Prostate gland (tissue), 2 donors: ENCODE measurements around the gene PRG2. TPM values are rescaled to one million over a fixed set of nuclear protein-coding genes. Genes with fewer than 3 reads are reported as not detected.
"Not testable (repeated sequence)": the region's sequence is repeated elsewhere in the genome, so short reads cannot be mapped to it uniquely, and the experiment has no call there.

Experiments used
- DNase-seq: peaks from one replicate; pipeline ENCODE4 v3.0.0-alpha.2; 2019; ENCODE audit warnings: low spot score
- H3K27ac ChIP-seq, 2 donors: fragments of 200-600 bp; sonication (generic); 2 replicates each; pipeline ENCODE4 v1.5.1; 2017 to 2019
- H3K27me3 ChIP-seq: fragments of 200-600 bp; sonication (generic); replicated peaks from 2 replicates; pipeline ENCODE4 v1.5.1; 2019; ENCODE audit not compliant: insufficient read depth
- H3K36me3 ChIP-seq, 2 donors: fragments of 200-600 bp; sonication (generic); 1 replicate in 1 of 2; 2 replicates in 1 of 2; pipeline versions ENCODE4 v1.5.1 to v1.8.1; 2017 to 2019
- H3K4me1 ChIP-seq: fragments of 200-600 bp; sonication (generic); replicated peaks from 2 replicates; pipeline ENCODE4 v1.5.1; 2019
- H3K4me3 ChIP-seq, 2 donors: fragments of 200-600 bp; sonication (generic); 2 replicates each; pipeline ENCODE4 v1.5.1; 2017 to 2019
- H3K9me3 ChIP-seq: fragments of 200-600 bp; sonication (generic); 2 replicates; pipeline ENCODE4 v1.5.1; 2017
- POLR2A ChIP-seq: fragments of 450-650 bp; IDR thresholded peaks from one replicate; pipeline ENCODE4 v1.6.1; 2016; ENCODE audit warnings: antibody characterized with exemption, mild to moderate bottlenecking
- POLR2AphosphoS5 ChIP-seq: sonication (generic); formaldehyde crosslinking; IDR thresholded peaks from one replicate; pipeline ENCODE4 v1.6.1; 2017; ENCODE audit warnings: antibody characterized with exemption
- WGBS: methylation state at CpG from one replicate; pipeline ENCODE4 v1.1.5; 2018; 5-methylcytosine and 5-hydroxymethylcytosine counted together
- intact Hi-C: fragments of 100-400 bp; cut with DNase I; formaldehyde crosslinking; loops from one replicate; pipeline ENCODE4 v1.14.2; 2022
- total RNA-seq, 2 donors: library from RNA; depleted of rRNA; stranded (reverse); fragments of >200 nt; gene quantifications; one replicate each; pipeline ENCODE4 v1.1.0, GENCODE V29; 2016
- TF ChIP-seq, protein P1 (sequence below), 4 experiments: fragments of 200-600 bp in 2 of 4; fragments of 450-650 bp in 2 of 4; sonication (generic) in 2 of 4; IDR thresholded peaks; 1 replicate in 3 of 4; 2 replicates in 1 of 4; pipeline ENCODE4 v1.5.1; 2016 to 2019; ENCODE audit warnings: antibody characterized with exemption in 4 of 4, mild to moderate bottlenecking in 2 of 4, moderate library complexity in 2 of 4

PRG2 gene
- total RNA-seq, 2 donors from 2014 or later, result 0.36 TPM; not detected in 1

GRCh38 chr11:57405271-57405860, 14.9 kb upstream of the PRG2 start:
- DNase-seq, result no peak
- H3K9me3 ChIP-seq, result no peaks in the 10 kb centered on the region
- H3K36me3 ChIP-seq, result no peaks in the 10 kb centered on the region
- TF ChIP-seq POLR2AphosphoS5 (no peak), POLR2A (no peak)
- TF ChIP-seq, protein P1, sequence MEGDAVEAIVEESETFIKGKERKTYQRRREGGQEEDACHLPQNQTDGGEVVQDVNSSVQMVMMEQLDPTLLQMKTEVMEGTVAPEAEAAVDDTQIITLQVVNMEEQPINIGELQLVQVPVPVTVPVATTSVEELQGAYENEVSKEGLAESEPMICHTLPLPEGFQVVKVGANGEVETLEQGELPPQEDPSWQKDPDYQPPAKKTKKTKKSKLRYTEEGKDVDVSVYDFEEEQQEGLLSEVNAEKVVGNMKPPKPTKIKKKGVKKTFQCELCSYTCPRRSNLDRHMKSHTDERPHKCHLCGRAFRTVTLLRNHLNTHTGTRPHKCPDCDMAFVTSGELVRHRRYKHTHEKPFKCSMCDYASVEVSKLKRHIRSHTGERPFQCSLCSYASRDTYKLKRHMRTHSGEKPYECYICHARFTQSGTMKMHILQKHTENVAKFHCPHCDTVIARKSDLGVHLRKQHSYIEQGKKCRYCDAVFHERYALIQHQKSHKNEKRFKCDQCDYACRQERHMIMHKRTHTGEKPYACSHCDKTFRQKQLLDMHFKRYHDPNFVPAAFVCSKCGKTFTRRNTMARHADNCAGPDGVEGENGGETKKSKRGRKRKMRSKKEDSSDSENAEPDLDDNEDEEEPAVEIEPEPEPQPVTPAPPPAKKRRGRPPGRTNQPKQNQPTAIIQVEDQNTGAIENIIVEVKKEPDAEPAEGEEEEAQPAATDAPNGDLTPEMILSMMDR (IDR thresholded peaks at IDR 0.05), result no peak
- WGBS, result 87% methylated on average over 4 of the region's 4 CpGs
- H3K27me3 ChIP-seq, result no peaks in the 10 kb centered on the region
- intact Hi-C loops, result no loop called here
- H3K4me3 ChIP-seq, result no peak overlapping the region
- no peak overlapping the region for H3K27ac ChIP-seq
- H3K4me1 ChIP-seq, result no peaks in the 10 kb centered on the region

DNA sequence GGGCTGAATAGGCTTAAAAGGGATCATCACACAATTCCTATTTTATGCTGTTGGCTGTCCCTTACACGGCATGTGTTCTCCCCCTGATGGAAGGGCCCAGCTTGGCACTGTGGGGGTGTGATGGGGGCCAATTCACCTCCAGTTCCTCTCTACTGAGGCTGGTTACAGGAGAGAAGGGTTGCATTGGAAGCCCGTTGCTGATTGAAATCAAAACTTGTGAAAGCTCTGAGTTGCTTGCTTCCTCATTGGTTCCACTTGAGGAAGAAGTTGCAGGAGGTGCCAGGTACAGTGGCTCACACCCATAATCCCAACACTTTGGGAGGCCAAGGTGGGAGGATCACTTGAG, 13.3 kb upstream of the PRG2 start:
- Histone ChIP-seq H3K9me3 (no peaks in the 10 kb centered on the region), H3K27me3 (no peaks in the 10 kb centered on the region), H3K27ac (no peak overlapping the region), H3K4me3 (no peak overlapping the region), H3K4me1 (no peaks in the 10 kb centered on the region), H3K36me3 (no peaks in the 10 kb centered on the region)
- DNase-seq, result no peak
- WGBS, result 81% methylated on average over 2 of the region's 2 CpGs
- intact Hi-C loops, result no loop called here
- no peak for TF ChIP-seq POLR2AphosphoS5
- TF ChIP-seq, protein P1 (IDR thresholded peaks at IDR 0.05), result no peak
- TF ChIP-seq POLR2A, result no peak

DNA sequence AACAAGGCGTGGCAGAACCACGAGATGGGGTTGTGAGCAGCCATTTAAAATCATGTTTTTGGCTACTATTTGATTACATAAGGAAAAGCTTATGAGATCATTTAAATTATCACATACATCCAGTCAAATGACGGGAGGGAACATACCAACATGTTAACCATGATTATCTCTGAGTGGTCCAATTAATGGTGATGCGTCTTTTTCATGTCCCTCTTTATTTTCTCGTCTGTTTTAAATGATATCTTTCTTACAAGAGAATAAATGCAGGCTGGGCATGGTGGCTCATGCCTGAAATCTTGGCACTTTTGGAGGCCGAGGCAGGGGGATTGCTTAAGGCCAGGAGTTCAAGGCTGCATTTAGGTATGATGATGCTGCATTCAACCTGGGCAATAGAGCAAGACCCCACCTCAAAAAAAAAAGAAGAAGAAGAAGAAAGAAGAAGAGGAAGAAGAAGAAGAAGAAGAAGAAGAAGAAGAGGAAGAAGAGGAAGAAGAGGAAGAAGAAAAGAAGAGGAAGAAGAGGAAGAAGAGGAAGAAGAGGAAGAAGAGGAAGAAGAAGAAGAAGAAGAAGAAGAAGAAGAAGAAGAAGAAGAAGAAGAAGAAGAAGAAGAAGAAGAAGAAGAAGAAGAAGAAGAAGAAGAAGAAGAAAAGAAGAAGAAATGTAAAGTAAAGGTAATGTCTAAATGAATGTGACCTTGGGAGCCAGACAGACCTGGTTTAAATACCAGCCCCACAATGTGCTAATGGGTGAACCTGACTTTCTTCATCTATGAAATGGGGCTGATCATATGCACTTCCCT, 12.8 kb upstream of the PRG2 start:
- H3K4me1 ChIP-seq, H3K27ac ChIP-seq, H3K27me3 ChIP-seq, DNase-seq, H3K36me3 ChIP-seq, intact Hi-C loops, H3K9me3 ChIP-seq, H3K4me3 ChIP-seq: not testable (repeated sequence)
- 80% methylated on average over 6 of the region's 6 CpGs for WGBS

- Histone ChIP-seq H3K27me3 (no peaks in the 10 kb centered on the region), H3K4me3 (no peak overlapping the region), H3K36me3 (no peaks in the 10 kb centered on the region), H3K27ac (no peak overlapping the region), H3K9me3 (no peaks in the 10 kb centered on the region), H3K4me1 (no peaks in the 10 kb centered on the region)
- 53% methylated on average over 6 of the region's 6 CpGs for WGBS
- TF ChIP-seq, protein P1 (IDR thresholded peaks at IDR 0.05), result no peak
- no peak for TF ChIP-seq POLR2A
- TF ChIP-seq POLR2AphosphoS5, result no peak
- no peak for DNase-seq
- intact Hi-C loops, result no loop called here
Measured at GRCh38 chr11:57402188-57403002, 11.9 kb upstream of the PRG2 start.

DNA sequence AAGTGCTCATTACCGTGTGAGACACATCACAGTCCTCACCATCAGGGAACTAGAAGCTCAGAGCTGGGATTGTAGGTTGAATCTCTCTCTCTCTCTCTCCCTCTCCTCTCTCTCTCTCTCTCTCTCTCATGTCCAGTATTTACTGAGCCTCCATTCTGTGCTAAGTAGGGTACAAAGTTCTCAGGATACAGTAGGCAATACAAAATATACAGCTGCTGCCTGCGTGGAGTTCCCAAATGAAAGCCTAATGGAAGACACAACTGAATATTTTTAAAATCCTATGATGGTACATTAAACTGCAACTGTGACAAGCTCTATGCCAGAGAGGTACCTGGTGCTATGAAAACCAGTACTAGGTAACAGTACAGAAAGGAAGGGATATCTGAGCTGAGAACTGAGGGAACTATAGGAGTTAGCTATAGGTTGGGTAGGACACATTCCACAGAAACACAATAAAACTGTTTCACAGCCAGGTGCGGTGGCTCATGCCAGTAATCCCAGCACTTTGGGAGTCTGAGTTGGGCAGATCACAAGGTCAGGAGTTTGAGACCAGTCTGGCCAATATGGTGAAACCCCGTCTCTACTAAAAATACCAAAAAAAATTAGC, 9.6 kb upstream of the PRG2 start:
- TF ChIP-seq, protein P1 (IDR thresholded peaks at IDR 0.05), result no peak
- TF ChIP-seq POLR2A, result no peak
- no peak for TF ChIP-seq POLR2AphosphoS5
- 70% methylated on average over 4 of the region's 4 CpGs for WGBS
- H3K9me3 ChIP-seq, result no peaks in the 10 kb centered on the region
- H3K4me1 ChIP-seq, result no peaks in the 10 kb centered on the region
- H3K36me3 ChIP-seq, result no peaks in the 10 kb centered on the region
- H3K4me3 ChIP-seq, result no peak overlapping the region
- H3K27me3 ChIP-seq, result no peaks in the 10 kb centered on the region
- intact Hi-C loops, result no loop called here
- no peak for DNase-seq
- no peak overlapping the region for H3K27ac ChIP-seq
